NCI-H1105 treated with DMSO at 0.1 percent for 48 hours (cell line): Measurements from ENCODE around the gene SLC49A3.
"Not testable (repeated sequence)": the region's sequence is repeated elsewhere in the genome, so short reads cannot be mapped to it uniquely, and the experiment has no call there.

ENCODE experiments used
- DNase-seq: peaks from one replicate; lab custom pipeline; 2025; lab: John Stamatoyannopoulos, UW

Gene SLC49A3

DNA sequence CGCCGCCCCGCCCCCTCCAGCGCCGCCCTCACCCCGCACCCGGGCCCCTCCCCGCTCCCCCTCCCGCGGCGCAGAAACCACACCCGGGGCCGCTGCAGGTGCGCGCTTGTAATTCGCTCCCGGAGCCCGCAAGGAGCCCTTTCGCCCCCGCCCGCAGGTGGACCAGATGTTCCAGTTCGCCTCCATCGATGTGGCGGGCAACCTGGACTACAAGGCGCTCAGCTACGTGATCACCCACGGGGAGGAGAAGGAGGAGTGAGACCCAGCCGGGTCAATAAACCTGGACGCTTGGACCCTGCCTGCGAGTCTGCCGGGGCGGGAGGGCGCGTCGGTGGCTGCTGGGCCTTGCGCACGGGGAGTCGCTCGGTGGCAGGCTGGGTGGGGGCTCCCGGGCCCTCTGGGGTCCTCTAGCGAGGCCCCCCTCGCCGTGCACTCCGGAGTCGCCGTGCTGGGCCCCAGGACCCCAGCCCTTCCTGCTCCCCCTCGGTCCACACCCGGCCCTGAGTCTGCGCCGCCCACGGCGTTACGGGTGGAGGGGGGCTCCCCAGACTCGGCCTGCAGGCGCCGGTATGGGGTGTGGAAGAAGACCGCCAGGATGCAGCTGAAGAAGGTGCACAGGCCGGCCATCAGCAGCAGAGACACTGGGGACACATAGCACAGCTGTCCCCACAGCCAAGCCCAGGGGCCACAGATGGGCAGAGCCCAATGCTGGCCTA, 7.1 kb downstream of the SLC49A3 start:
- DNase-seq = peak; percentile 27

DNA sequence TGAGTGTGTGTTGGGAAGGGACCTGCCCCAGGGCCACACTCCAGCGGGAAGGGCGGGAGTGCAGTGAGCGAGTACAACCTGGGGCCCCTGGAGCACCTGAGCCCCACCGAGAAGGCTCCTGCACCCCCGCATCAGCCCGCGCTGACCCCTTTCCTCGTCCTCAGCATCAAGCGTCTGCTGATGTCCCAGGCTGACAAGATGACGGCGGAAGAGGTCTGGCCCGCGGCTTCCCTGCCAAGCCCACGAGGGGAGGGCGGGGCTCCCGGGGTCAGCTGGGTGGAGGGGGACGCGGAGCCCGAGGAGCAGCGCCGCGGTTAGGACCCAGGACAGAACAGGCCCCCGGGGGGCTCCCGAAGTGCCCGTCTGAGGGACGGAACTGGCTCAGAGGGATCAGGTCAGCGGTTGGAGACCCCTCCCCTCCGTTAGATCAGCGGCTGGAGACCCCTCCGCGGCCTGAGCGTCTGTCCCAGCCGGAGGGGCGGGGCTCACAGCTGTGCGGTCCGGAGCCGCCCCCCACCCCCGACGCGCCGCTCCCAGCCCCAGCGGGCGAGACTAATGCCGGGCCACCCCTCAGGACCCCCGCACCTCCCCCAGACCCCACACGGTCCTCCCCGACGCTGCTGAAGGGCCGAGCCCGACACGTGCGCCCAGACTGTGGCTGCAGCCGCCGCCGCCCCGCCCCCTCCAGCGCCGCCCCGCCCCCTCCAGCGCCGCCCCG, 7.9 kb downstream of the SLC49A3 start:
- DNase-seq = peak; percentile 18

DNA sequence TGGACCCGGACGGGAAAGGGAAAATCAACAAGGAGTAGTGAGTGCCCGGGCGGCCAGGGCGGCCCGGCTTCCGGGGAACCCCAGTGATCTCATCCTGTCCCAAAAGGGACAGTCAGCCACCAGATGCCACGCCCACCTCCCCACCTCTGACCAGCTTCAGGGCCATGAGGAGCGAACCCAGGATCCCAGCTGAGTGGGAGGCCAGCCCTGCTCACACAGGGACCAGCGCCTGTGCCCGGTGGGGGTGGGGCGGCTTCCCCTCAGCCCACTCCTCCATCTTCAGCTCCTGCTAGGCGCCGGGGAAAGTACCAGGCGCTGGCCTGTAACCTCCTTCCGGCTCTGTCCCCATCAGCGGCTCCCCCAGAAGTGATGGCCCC, 8.4 kb downstream of the SLC49A3 start:
- no peak for DNase-seq

DNA sequence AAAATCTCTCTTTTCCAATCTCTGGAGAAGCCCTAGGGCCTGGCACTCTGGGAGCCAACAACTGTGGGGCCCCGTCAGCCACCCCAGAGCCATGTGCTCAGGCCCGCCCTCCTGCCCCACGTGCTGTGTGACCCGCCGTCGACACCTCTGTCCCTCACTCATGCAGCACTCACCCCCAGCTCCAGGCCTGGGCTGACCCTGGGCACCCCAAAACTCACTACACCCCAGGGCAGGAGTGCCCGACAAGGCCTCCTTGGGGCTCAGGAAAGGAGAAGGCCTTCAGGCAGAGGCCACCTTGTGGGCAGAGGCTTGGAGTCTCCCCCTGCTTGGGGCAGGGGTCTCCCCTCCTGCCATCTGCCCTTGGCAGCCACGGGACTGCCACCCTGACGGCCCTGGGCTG, 8.9 kb downstream of the SLC49A3 start:
- no peak for DNase-seq

DNA sequence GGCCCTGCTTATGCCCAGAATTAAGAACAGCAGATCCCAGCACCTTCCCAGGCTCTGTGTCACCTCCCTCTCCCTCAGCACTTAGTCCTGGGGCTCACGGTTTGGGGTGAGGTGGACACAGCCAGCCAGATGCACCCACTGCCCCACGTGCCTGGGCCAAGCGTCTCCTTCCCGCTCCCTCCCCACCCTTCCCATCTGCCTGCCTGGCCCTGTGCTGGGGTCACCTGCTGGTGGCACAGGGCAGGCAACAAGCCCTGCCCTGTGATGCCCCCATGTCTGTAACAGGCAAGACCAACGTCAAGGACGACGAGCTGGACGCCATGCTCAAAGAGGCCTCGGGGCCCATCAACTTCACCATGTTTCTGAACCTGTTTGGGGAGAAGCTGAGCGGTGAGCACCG, 9.3 kb downstream of the SLC49A3 start:
- DNase-seq = no peak

DNA sequence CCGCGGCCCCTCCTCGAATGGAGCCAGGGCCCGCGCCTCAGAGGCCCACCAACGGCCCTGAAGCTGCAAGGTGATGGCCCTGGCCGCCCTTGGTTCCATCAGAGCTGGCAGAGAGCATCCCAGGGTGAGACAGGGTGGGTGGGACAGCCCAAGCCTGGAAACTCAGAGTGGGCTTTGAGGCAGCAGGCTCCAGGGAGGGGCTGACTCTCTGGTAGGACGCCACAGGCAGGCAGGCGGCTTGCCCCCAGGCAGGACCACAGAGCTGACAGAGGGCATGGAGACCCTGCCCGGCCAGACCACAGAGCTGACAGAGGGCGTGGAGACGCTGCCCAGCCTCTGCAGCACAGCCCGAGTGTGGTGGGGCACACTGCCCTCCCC, 9.9 kb downstream of the SLC49A3 start:
- no peak for DNase-seq

DNA sequence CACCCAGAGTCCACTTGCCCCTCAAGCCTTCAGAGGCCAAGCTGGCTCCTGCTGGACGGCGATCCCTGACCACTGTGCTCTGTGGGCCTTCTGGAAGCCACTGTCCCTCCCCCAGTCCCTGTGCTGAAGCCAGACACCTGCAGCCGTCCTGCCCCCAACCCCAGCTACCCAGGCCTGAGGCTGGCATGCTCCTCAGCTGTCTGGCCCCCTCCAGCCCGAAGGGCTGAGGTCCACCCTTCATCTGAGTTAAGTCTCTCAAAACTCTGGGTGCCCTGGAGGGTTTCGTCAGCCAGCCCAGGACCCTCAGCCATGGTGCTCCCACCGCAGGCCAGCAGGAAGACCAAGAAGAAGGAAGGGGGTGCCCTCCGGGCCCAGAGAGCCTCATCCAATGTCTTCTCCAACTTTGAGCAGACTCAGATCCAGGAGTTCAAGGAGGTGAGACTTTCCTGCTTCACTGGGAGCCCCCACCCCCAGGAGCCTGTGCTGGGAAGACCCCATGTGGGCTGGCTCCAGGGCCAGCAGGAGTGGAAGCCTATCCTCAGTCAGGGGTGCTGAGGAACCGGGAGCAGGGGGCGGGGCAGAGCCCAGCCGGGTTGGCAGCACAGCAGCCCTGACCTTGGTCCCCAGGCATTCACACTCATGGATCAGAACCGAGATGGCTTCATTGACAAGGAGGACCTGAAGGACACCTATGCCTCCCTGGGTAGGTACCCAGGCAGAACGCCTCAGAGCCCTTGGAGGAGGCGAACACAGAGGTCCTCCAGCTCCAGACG, 10.4 kb downstream of the SLC49A3 start:
- DNase-seq = no peak

DNA sequence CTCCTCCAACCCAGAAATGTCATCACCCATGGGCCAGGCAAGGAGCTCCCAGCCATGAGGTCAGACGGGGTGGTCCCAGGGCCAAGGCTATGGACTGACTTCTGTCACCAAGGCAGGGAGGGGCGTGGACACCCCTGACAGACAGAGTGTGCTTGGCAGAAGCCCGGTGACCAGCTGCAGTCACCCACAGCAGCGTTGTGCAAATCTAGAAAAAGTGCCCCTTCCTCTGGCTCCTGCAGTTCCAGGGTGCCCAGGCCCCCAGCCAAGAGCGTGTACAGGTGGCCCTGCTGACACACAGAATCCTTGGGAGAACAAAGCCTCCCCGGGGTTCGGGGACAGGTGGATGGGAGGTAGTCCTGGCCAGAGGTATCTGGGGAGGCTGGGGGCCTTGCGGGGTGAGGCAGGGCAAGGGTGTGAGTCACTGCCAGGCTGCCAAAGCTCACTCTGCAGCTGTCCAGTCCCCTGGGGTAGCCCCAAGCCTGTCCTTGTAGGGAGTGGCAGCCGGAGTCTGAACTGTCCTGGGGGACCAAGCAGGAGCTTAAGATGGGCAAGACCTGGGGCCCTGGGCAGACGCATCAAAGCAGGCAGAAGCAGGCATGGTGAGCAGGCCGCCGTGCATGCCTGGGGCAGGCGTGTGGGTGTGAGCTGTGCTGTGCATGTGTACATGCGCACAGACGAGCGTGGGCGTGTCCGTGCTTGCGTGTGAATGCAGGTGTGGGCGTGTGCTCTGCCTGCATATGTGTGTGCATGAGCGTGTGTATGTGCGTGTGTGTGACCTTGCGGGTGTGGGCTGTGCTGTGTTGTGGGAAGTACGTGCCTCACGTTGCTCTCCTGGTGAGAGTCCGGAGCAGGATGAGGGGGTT, 11.3 kb downstream of the SLC49A3 start:
- DNase-seq = no peak

DNA sequence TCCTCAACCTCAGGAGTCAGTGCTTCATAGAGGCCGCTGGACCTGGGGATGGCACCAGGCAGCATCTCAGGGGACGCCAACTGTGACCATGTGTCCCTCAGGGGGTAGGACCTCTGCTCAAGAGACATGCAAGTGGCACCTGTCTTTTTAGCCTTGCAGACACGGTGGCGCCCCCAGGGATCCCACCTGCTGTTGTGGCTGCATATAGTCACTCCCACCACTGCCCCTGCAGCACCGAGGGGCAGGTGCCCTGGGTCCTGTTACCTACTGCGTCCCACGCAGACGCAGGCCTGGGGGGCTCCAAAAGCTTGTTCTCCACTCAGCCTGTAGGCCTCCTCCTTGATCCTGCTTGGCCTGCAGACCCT, 12.1 kb downstream of the SLC49A3 start:
- DNase-seq = no peak

DNA sequence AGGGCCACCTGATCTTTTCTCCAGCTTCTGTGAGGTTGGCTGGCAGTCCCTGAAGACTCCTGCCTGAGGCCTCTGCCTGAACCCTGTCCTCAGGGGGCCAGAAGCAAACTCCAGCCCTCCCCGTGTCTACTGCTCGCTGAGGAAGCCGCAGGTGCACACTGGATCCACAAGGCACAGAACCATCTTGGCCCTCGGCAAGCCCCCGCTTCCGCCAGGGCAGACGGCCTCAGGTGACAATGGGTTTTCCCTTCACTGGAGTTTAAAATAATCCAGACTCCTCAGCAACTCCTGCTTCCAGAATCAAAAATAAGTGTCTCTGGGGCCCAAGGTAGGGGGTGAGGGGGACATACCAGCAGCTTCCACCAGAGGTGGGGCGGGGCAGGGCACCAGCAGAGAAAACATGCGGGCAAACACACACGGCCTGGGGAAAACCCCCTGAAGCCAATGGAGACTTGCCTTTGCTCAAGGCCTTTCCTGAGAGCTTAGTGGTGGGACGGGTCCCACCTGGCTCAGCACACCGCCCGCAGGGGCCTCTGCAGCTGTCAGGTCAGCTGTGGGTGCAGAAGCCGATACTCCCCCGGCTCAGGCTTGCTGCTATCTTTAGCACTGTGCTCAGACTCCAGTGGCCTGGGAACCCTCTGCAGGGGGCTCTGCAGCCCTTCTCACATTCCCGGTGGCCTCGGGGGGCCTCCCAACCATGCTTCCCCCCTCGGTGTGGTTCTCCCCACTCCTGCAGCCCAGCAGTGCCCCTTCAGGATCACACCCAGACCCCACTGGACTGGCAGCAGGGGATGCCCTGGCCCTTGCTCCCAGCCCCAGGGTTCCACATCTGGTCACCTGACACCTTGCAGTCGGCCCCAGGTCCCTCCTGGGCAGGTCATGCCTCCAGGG, 12.7 kb downstream of the SLC49A3 start:
- DNase-seq = no peak

DNA sequence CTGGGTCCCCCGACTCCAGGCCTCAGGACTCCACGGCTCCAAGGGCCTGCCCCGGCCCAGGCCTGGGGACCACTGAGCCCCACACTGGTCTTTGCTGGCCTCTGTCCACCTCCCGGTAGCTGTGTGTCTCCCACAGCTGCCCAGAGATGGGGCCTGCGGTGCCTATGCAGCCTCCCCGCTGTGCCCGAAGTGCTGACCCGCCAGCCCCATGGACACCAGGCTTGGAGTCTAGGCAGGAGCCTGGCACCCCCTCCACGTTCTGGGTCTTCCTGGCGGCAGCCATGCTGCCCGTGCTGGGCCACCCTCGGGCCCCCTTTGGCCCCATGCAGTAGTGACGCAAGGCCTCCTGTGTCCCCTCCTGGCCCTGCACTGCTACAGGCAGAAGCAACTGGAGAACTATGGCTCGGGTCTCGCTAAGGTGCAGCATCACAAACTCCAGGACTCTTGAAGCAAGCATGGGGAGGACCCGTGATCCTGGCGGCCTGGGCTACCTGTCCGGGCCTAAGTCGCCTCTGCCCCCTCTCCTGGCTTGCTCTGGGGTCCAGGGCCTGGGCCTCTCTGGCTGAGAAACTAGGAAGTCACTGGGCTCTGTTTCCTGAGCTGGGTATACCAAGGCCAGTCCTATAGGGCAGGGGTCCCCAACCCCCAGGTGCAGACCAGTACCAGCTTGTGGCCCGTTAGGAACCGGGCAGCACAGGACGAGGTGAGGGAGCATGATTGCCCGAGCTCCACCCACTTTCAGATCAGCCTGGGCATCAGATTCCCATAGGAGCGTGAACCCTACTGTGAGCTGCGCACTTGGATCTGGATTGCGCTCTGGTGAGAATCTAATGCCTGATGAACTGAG, 13.7 kb downstream of the SLC49A3 start:
- DNase-seq = no peak

DNA sequence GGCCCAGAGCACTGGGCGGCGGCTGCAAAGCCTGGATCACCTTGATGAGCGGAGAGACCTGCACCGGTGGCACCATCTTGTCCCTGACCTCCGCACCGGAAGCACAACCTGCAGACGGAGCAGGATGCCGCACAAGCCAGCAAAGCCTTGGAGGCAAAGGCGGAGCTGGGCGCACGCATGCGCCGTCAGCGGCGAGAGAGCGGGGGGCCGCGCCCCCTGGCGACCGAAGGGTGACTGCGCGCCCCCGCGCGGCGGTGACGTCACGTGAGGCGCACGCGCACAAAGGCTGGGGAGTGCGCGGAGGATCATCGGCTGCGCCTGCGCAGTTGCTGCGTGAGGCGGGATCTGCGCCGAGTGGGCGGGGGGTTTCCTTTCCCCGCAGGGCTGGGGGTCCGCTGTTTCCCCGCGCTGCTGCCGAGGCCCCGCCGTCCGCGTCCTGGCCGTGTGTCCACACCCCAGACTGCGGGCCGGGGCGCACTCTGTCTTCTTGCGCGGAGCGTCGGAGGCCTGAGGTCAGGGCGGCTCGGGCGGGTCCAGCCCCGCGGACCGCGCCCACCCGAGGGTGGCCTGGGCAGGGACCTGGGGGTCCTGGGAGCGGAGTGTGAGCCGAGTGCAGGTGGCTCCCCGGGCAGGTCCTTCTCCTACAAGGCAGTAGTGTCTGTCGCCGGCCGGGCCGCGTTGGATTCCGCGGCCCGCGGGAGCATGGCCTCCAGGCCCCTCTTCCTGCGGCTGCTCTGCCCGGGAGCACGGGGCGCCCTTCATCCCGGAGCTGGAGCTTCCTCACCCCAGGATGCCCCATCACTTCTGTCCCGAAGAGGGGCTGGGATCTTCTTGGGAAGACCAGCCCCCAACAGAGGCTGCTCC, 14.5 kb downstream of the SLC49A3 start, which contains the start of the genes ATP5ME and MYL5:
Gene ATP5ME (minus strand): TSS at position 105 of the 864 bp plus-strand sequence. CDS start 29 bp downstream, at position 76.
Gene MYL5 (plus strand): TSS at position 371 of the 864 bp plus-strand sequence. CDS start 3,485 bp downstream, outside the sequence.
- peak; percentile 86 for DNase-seq

DNA sequence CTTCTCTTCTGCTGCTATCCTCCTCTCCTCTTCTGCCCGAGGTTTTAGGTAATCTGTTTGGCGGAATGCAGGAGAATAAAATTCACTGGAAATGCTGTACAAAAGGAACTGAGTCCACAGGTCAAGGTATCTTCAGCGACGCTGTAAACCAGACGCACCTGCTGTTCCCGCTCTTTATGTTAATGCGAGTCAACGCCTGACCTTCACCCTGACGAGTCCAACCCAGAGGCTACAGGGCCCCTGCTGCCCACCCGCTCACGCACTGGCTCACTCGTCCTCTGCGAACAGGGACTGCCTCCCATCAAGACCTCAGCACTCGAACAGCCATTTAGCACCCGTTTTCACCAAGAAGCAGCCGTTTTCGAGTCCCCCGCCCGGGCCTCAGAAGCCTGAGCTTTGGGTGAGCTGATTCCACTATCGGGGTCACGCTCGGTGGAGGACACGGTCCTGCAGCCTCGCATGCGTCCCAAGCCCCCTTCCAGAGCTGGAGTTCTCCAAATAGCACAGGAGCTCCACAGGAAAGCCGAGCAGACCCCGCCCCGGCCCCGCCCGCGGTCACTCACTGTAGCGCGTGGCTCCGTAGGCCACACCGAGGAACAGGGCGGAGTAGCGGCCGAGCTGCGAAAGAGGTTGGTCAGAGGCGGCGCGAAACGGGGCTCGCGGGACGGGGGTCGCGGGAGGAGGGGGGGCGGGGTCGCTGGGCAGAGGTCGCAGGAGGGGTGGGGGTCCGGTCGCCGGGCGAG, 15.4 kb downstream of the SLC49A3 start:
- no peak for DNase-seq

DNA sequence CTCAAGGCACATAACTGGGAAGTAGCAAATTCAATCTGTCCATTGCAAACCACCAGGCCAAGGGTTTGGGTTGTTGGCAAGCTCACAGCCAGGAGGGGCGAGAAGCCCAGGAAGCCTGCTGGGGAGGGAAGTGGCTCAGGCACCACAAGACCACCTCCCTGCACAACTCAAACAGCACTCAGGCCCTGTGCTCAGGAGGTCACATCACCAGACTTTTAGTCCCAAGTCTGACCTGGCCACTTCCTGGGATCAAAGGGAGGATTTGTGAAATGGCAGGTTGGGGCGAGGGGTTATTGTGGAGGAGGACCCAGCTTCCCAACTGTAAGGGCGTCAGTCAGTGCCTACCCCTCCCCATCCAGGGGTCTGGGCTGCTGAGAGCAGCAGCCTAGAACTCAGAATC, 17.2 kb downstream of the SLC49A3 start:
- no peak for DNase-seq

DNA sequence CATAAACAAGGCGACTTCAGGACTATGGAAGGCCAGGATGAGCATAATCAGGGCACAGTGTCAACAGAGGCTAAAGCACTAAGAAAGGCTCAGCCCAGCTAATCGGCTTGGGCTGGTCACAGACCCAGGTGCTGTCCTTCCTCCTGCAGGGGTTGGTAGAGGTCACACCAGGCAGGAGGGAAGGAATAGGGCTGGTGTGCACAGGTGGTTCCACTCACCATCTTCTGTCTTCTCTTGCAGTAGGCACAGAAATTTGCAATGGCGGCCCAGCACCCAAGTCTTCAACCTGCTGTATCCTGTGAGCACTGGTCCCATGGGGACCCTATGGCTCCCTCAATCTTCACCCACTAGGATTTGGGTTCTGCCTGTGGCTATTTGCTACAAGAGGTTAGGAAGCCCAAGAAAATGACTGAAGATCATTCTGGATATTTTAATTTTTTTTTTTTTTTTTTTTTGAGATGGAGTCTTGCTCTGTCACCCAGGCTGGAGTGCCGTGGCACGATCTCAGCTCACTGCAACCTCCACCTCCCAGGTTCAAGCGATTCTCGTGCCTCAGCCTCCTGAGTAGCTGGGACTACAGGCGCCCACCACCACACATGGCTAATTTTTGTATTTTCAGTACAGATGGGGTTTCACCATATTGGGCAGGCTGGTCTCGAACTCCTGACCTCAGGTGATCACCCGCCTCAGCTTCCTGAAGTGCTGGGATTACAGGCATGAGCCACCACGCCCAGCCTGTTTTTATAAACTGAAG, 19.0 kb downstream of the SLC49A3 start:
- DNase-seq = not testable (repeated sequence)

DNA sequence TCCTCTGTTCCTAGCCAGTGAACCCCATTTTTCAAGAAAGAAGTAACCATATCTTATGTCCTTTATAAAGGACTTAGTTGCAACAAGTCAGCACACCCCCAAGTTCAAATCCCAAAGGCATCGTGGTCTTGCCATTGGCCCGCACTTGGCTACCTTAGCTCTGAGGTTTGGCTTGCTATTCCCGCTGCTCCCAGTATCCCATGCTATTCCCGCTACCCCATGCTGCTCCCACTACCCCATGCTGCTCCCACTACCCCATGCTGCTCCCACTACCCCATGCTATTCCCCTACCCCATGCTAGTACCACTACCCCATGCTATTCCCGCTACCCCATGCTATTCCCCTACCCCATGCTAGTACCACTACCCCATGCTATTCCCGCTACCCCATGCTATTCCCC, 20.7 kb downstream of the SLC49A3 start:
- DNase-seq = not testable (repeated sequence)

DNA sequence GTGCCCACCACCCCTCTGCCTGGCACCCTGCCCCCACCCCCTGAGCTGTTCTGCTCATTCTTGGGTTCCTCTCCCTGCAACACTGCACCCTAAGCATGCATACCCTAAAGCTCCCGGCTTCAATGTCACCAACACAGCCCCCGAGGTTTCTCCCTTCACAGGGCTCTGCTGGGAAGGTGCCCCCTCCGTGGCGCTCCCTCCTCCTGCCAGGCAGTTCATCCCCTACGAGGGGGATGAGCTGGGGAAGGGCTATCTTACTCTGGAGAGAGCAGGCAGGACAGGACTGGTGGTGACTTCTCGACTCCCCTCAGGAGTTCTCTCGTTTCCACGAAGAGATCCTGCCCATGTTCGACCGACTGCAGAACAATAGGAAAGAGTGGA, 21.4 kb downstream of the SLC49A3 start:
- no peak for DNase-seq
